ENCODE data around the gene TNIP2. TPM values are rescaled to one million over a fixed set of nuclear protein-coding genes. Genes with fewer than 3 reads are reported as not detected.
A peak's percentile ranks its signal among the peaks of the same experiment; 100 is the strongest.

Gene TNIP2
- total RNA-seq, 6 experiments from 2014 or later, result 28.6 to 32.0 (median 30.9) TPM

- TF ChIP-seq CTCF (IDR thresholded peaks at IDR 0.05), result no peak
- H3K27ac Mint-ChIP-seq, result no peak overlapping the region
- no peaks in the 10 kb centered on the region for H3K27me3 Mint-ChIP-seq (ENCODE audit: insufficient read depth)
- H3K4me3 Mint-ChIP-seq, result no peak overlapping the region
- H3K4me1 Mint-ChIP-seq (ENCODE audit: low read depth), result peaks cover 23% of the 10 kb centered on the region
- no peaks in the 10 kb centered on the region for H3K9me3 Mint-ChIP-seq
- DNase-seq, result no peak
- no peaks in the 10 kb centered on the region for H3K36me3 Mint-ChIP-seq (ENCODE audit: low read depth)
Observed at GRCh38 chr4:2802618-2803531, 46.7 kb upstream of the TNIP2 start.

GRCh38 chr4:2800691-2801596 is 44.8 kb upstream of the TNIP2 start:
- H3K4me3 Mint-ChIP-seq, result peak overlapping the region; percentile 42; the same call in 1 of the 2 replicates
- H3K27me3 Mint-ChIP-seq (ENCODE audit: insufficient read depth), result no peaks in the 10 kb centered on the region
- peak; percentile 19 for DNase-seq
- peak overlapping the region; percentile 85 for H3K27ac Mint-ChIP-seq
- peaks cover 42% of the 10 kb centered on the region for H3K4me1 Mint-ChIP-seq (ENCODE audit: low read depth)
- TF ChIP-seq CTCF (IDR thresholded peaks at IDR 0.05), result no peak
- H3K36me3 Mint-ChIP-seq (ENCODE audit: low read depth), result no peaks in the 10 kb centered on the region
- no peaks in the 10 kb centered on the region for H3K9me3 Mint-ChIP-seq

GRCh38 chr4:2799971-2800690 is 44.0 kb upstream of the TNIP2 start:
- TF ChIP-seq CTCF (IDR thresholded peaks at IDR 0.05), result no peak
- Mint-ChIP-seq H3K4me1 (ENCODE audit: low read depth) (peaks cover 49% of the 10 kb centered on the region), H3K36me3 (ENCODE audit: low read depth) (no peaks in the 10 kb centered on the region), H3K4me3 (no peak overlapping the region; the same call in 1 of the 2 replicates), H3K9me3 (no peaks in the 10 kb centered on the region), H3K27me3 (ENCODE audit: insufficient read depth) (no peaks in the 10 kb centered on the region), H3K27ac (peak overlapping the region; percentile 85; the same call in 1 of the 2 replicates)
- DNase-seq, result no peak

- Mint-ChIP-seq H3K27ac (no peak overlapping the region), H3K4me1 (ENCODE audit: low read depth) (peaks cover 57% of the 10 kb centered on the region), H3K9me3 (no peaks in the 10 kb centered on the region), H3K27me3 (ENCODE audit: insufficient read depth) (no peaks in the 10 kb centered on the region; the same call in 1 of the 2 replicates), H3K4me3 (no peak overlapping the region), H3K36me3 (ENCODE audit: low read depth) (no peaks in the 10 kb centered on the region)
- no peak for DNase-seq
- no peak for TF ChIP-seq CTCF (IDR thresholded peaks at IDR 0.05)
Observed at GRCh38 chr4:2799224-2799911, 43.2 kb upstream of the TNIP2 start.
